A673 (cell line): ENCODE data around the gene VEGFB.

Experiments
- EZH2 ChIP-seq: fragments of 200-600 bp; sonication (generic); IDR thresholded peaks from 2 replicates; pipeline ENCODE4 v1.6.1; 2017; ENCODE audit warnings: borderline replicate concordance, low read depth, mild to moderate bottlenecking, mixed read lengths, antibody characterized with exemption, low read length; ENCODE audit not compliant: poor library complexity, severe bottlenecking
- TF ChIP-seq, protein P1 (sequence below): fragments of 300-800, 200-600 bp; sonication (generic); conservative IDR thresholded peaks from 2 replicates; pipeline ENCODE4 v1.5.1; 2017; ENCODE audit warnings: low read depth, mild to moderate bottlenecking, antibody characterized with exemption, low read length, moderate library complexity, mixed read lengths

DNA sequence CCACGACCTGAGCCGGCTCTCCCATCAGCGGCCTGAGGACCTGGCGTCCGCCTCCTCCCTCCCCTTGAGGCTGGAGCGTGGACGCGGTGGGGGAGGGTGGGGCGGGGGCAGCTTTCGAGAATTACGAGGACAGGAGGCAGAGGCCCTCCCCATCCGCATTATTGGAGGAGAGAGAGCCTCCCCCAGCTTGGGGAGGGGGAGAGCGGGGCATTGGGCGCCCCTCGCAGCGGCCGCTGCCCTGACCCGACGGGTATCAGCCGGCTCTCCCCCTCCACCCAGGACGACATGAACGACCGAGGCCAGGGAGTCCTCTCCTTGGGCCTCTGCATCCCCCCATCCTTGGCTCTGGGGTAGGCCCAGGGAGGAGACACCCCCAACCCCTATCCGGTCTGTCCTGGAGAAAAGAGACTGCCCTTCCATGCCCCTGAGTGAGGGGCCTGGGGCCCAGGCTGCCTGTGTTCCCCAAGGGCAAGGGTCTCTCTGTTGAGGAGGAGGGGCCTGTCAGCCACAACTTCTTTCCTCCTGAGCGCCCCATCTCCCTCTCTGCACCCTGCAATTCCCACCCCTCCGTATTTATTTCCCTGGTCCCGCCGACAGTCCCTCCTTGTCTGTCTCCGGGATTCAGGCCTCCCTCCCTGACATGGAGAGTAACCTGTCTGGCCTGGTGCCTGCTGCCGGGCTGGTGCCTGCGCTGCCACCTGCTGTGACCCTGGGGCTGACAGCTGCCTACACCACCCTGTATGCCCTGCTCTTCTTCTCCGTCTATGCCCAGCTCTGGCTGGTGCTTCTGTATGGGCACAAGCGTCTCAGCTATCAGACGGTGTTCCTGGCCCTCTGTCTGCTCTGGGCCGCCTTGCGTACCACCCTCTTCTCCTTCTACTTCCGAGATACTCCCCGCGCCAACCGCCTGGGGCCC is 51.8 kb downstream of the VEGFB start:
- TF ChIP-seq, protein P1, sequence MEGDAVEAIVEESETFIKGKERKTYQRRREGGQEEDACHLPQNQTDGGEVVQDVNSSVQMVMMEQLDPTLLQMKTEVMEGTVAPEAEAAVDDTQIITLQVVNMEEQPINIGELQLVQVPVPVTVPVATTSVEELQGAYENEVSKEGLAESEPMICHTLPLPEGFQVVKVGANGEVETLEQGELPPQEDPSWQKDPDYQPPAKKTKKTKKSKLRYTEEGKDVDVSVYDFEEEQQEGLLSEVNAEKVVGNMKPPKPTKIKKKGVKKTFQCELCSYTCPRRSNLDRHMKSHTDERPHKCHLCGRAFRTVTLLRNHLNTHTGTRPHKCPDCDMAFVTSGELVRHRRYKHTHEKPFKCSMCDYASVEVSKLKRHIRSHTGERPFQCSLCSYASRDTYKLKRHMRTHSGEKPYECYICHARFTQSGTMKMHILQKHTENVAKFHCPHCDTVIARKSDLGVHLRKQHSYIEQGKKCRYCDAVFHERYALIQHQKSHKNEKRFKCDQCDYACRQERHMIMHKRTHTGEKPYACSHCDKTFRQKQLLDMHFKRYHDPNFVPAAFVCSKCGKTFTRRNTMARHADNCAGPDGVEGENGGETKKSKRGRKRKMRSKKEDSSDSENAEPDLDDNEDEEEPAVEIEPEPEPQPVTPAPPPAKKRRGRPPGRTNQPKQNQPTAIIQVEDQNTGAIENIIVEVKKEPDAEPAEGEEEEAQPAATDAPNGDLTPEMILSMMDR: no peak
- TF ChIP-seq EZH2: no peak
